IMR-90 (cell line): ENCODE measurements around the gene METTL1. TPM values are rescaled to one million over a fixed set of nuclear protein-coding genes. Genes with fewer than 3 reads are reported as not detected.

Source experiments
- ATAC-seq: fragments of 200-7000 bp; cut with Tn5 transposase; 2 replicates; pipeline ENCODE4 v1.9.1; 2020; ENCODE audit warnings: low read depth, mild to moderate bottlenecking, moderate library complexity
- BruUV-seq: library from RNA; stranded (reverse); fragments of 400-500 nt; replicated peaks from 2 replicates; lab custom pipeline; 2021; lab: Mats Ljungman, UMichigan
- CTCF ChIA-PET: fragments of 300-600 bp; formaldehyde crosslinking; extraction: SDS; loops from one replicate; lab custom pipeline; 2021; ENCODE audit warnings: antibody characterized with exemption; lab: Yijun Ruan, JAX
- POLR2A ChIA-PET: fragments of 300-600 bp; sonication (Branson Sonifier 250); formaldehyde crosslinking; loops from one replicate; lab custom pipeline; 2022; ENCODE audit warnings: antibody characterized with exemption; ENCODE audit not compliant: unreplicated experiment; lab: Charles Lee
- DNase-seq: peaks from one replicate; pipeline ENCODE4 v3.0.0; 2013
- H2AFZ ChIP-seq: replicated peaks from 2 replicates; pipeline ENCODE3; 2013; ENCODE audit warnings: low read length, mild to moderate bottlenecking; ENCODE audit not compliant: poor library complexity
- H2AK5ac ChIP-seq: 2 replicates; pipeline ENCODE4 v1.6.1; 2013; ENCODE audit warnings: low read depth, low read length, inconsistent platforms
- H2AK9ac ChIP-seq: replicated peaks from 2 replicates; pipeline ENCODE3; 2013; ENCODE audit warnings: mild to moderate bottlenecking, low read depth, low read length, moderate library complexity; ENCODE audit not compliant: poor library complexity
- H2BK120ac ChIP-seq: 2 replicates; pipeline ENCODE4 v1.6.1; 2013; ENCODE audit warnings: low read depth, low read length, inconsistent platforms
- H2BK15ac ChIP-seq: 3 replicates; pipeline ENCODE4 v1.6.1; 2013; ENCODE audit warnings: low read depth, low read length, inconsistent platforms
- H2BK20ac ChIP-seq: 2 replicates; pipeline ENCODE4 v1.6.1; 2013; ENCODE audit warnings: low read depth, mild to moderate bottlenecking, inconsistent platforms, low read length, moderate library complexity
- H2BK5ac ChIP-seq: 2 replicates; pipeline ENCODE4 v1.6.1; 2013; ENCODE audit warnings: mild to moderate bottlenecking, low read depth, low read length, inconsistent platforms; ENCODE audit not compliant: poor library complexity, severe bottlenecking
- H3K14ac ChIP-seq: replicated peaks from 2 replicates; pipeline ENCODE4 v1.6.1; 2013; ENCODE audit warnings: low read depth, low read length, inconsistent platforms
- H3K18ac ChIP-seq: 2 replicates; pipeline ENCODE4 v1.6.1; 2013; ENCODE audit warnings: low read depth, low read length, control low read depth
- H3K23ac ChIP-seq: 2 replicates; pipeline ENCODE4 v1.6.1; 2013; ENCODE audit warnings: low read depth, low read length, inconsistent platforms
- H3K27ac ChIP-seq: 2 replicates; pipeline ENCODE4 v1.5.1; 2013; ENCODE audit warnings: mild to moderate bottlenecking, control low read depth, low read length; ENCODE audit not compliant: insufficient read depth
- H3K27me3 ChIP-seq: 2 replicates; pipeline ENCODE4 v1.6.1; 2013; ENCODE audit warnings: low read length; ENCODE audit not compliant: control insufficient read depth, insufficient read depth
- H3K36me3 ChIP-seq: 2 replicates; pipeline ENCODE4 v1.6.1; 2013; ENCODE audit warnings: low read length, mixed read lengths; ENCODE audit not compliant: control insufficient read depth, insufficient read depth
- H3K4ac ChIP-seq: 2 replicates; pipeline ENCODE4 v1.6.1; 2013; ENCODE audit warnings: low read depth, low read length, inconsistent platforms
- H3K4me1 ChIP-seq: 2 replicates; pipeline ENCODE4 v1.6.1; 2013; ENCODE audit warnings: low read length, mixed read lengths; ENCODE audit not compliant: control insufficient read depth, insufficient read depth
- H3K4me2 ChIP-seq: 2 replicates; pipeline ENCODE4 v1.6.1; 2013; ENCODE audit warnings: low read depth, mild to moderate bottlenecking, control low read depth, low read length, moderate library complexity
- H3K4me3 ChIP-seq: 2 replicates; pipeline ENCODE4 v1.5.1; 2013; ENCODE audit warnings: low read depth, mild to moderate bottlenecking, control low read depth, low read length, moderate library complexity; ENCODE audit not compliant: insufficient read depth
- H3K56ac ChIP-seq: 2 replicates; pipeline ENCODE4 v1.6.1; 2013; ENCODE audit warnings: low read length, inconsistent platforms; ENCODE audit not compliant: insufficient read depth; ENCODE audit errors: extremely low read depth
- H3K79me1 ChIP-seq, 2 experiments: 2 replicates each; pipeline ENCODE4 v1.6.1; 2013; ENCODE audit warnings: low read length in 2 of 2, inconsistent platforms in 1 of 2, low read depth in 1 of 2
- H3K9ac ChIP-seq: 2 replicates; pipeline ENCODE4 v1.6.1; 2013; ENCODE audit warnings: low read depth, low read length, control low read depth
- H3K9me1 ChIP-seq: 2 replicates; pipeline ENCODE4 v1.6.1; 2013; ENCODE audit warnings: low read length, inconsistent platforms; ENCODE audit not compliant: insufficient read depth
- H3K9me3 ChIP-seq: 2 replicates; pipeline ENCODE4 v1.6.1; 2013; ENCODE audit warnings: low read length; ENCODE audit not compliant: control insufficient read depth, insufficient read depth
- H4K20me1 ChIP-seq: 2 replicates; pipeline ENCODE4 v1.6.1; 2013; ENCODE audit warnings: low read length, inconsistent platforms; ENCODE audit not compliant: insufficient read depth
- H4K5ac ChIP-seq: 2 replicates; pipeline ENCODE4 v1.6.1; 2013; ENCODE audit warnings: mild to moderate bottlenecking, low read depth, low read length, control low read depth
- H4K8ac ChIP-seq, 2 experiments: 2 replicates each; pipeline ENCODE4 v1.6.1; 2013; ENCODE audit warnings: low read depth in 2 of 2, low read length in 2 of 2, control low read depth in 1 of 2, inconsistent platforms in 1 of 2
- H4K91ac ChIP-seq: 2 replicates; pipeline ENCODE4 v1.6.1; 2013; ENCODE audit warnings: low read depth, low read length, inconsistent platforms; ENCODE audit not compliant: insufficient read depth
- BHLHE40 ChIP-seq: fragments of 150-350 bp; IDR thresholded peaks from 2 replicates; pipeline ENCODE4 v1.6.1; 2016; ENCODE audit warnings: mild to moderate bottlenecking, low read depth, low read length
- CHD1 ChIP-seq: IDR thresholded peaks from 2 replicates; pipeline ENCODE4 v1.6.1; 2012; ENCODE audit warnings: low read depth, low read length, improper control_type of control experiment
- CTCF ChIP-seq: conservative IDR thresholded peaks from 2 replicates; pipeline ENCODE4 v1.5.1; 2012; ENCODE audit warnings: mild to moderate bottlenecking, low read depth, low read length, improper control_type of control experiment
- ELK1 ChIP-seq: fragments of 150-350 bp; IDR thresholded peaks from 2 replicates; pipeline ENCODE4 v1.6.1; 2016; ENCODE audit warnings: low read depth, mild to moderate bottlenecking, low read length, moderate library complexity, borderline replicate concordance
- MAFK ChIP-seq: IDR thresholded peaks from 2 replicates; pipeline ENCODE4 v1.6.1; 2012; ENCODE audit warnings: low read depth, low read length, improper control_type of control experiment
- MAZ ChIP-seq: IDR thresholded peaks from 2 replicates; pipeline ENCODE4 v1.6.1; 2012; ENCODE audit warnings: low read depth, mild to moderate bottlenecking, low read length, improper control_type of control experiment, moderate library complexity, borderline replicate concordance
- MXI1 ChIP-seq: IDR thresholded peaks from 2 replicates; pipeline ENCODE4 v1.6.1; 2012; ENCODE audit warnings: low read depth, mild to moderate bottlenecking, low read length, moderate library complexity, borderline replicate concordance
- NFE2L2 ChIP-seq: fragments of 150-350 bp; IDR thresholded peaks from 2 replicates; pipeline ENCODE4 v1.6.1; 2016; ENCODE audit warnings: low read depth, mild to moderate bottlenecking, low read length
- RFX5 ChIP-seq: IDR thresholded peaks from 2 replicates; pipeline ENCODE4 v1.8.0; 2012; ENCODE audit warnings: low read depth, mild to moderate bottlenecking, low read length, moderate library complexity
- SMC3 ChIP-seq: fragments of 150-350 bp; IDR thresholded peaks from 2 replicates; pipeline ENCODE4 v1.6.1; 2016; ENCODE audit warnings: low read depth, mild to moderate bottlenecking, antibody characterized with exemption, low read length, moderate library complexity
- WGBS, 2 experiments: methylation state at CpG; one replicate each; pipeline versions ENCODE4 v1.1.5 to v1.1.7; 2013; ENCODE audit warnings: missing lambda C conversion rate in 2 of 2; ENCODE audit not compliant: insufficient read length in 1 of 2; ENCODE audit errors: extremely low coverage in 2 of 2; 5-methylcytosine and 5-hydroxymethylcytosine counted together
- dilution Hi-C: fragments of 300-500 bp; cut with HindIII; formaldehyde crosslinking; loops from one replicate; pipeline ENCODE4 v1.14.3; 2018; ENCODE audit warnings: low sequenced_read_pairs; ENCODE audit not compliant: unreplicated experiment
- in situ Hi-C: fragments of 300-500 bp; cut with MboI; formaldehyde crosslinking; loops from 3 replicates; pipeline ENCODE4 v1.14.3; 2019; ENCODE audit warnings: low sequenced_read_pairs, inconsistent platforms, mixed read lengths
- intact Hi-C: fragments of 100-400 bp; cut with micrococcal nuclease; formaldehyde crosslinking; loops from 2 replicates; pipeline ENCODE4 v1.10.0; 2022
- polyA plus RNA-seq, 3 experiments: library from polyadenylated mRNA; depleted of rRNA; stranded (reverse); fragments of >200 nt; gene quantifications; 2 replicates each; pipeline ENCODE4 v1.2.3, GENCODE V29; 2012; ENCODE audit warnings: low replicate concordance in 1 of 3
- total RNA-seq: library from RNA; depleted of rRNA; stranded (reverse); fragments of >200 nt; gene quantifications from 2 replicates; pipeline ENCODE4 v1.2.3, GENCODE V29; 2012

The METTL1 gene
- total and polyA plus RNA-seq, 2 of the 4 experiments (the other 2 are of a cell fraction) = 12.4 to 27.5 TPM

GRCh38 chr12:57758552-57759359 lies 13.1 kb downstream of the METTL1 start:
- intact Hi-C loops = no loop called here
- Histone ChIP-seq H2BK120ac (no peak overlapping the region), H3K4me1 (peaks cover 3% of the 10 kb centered on the region; the same call in 1 of the 2 replicates), H3K36me3 (peaks cover 9% of the 10 kb centered on the region), H4K8ac (no peak overlapping the region), H3K4me3 (no peak overlapping the region), H2AK9ac (no peak overlapping the region), H3K56ac (no peak overlapping the region), H3K18ac (no peak overlapping the region), H3K9ac (no peak overlapping the region), H3K9me1 (peaks cover 4% of the 10 kb centered on the region; the same call in 1 of the 2 replicates), H4K20me1 (no peaks in the 10 kb centered on the region; the same call in 1 of the 2 replicates), H3K14ac (no peak overlapping the region), H2AFZ (no peak overlapping the region), H4K91ac (no peak overlapping the region), H3K23ac (no peak overlapping the region), H2BK15ac (no peak overlapping the region), H3K4ac (no peak overlapping the region), H2AK5ac (no peak overlapping the region), H3K9me3 (no peaks in the 10 kb centered on the region), H2BK20ac (no peak overlapping the region), H3K79me1 (no peaks in the 10 kb centered on the region), H2BK5ac (no peak overlapping the region), H3K27ac (no peak overlapping the region), H3K4me2 (no peak overlapping the region), H4K5ac (no peak overlapping the region), H3K27me3 (peaks cover 19% of the 10 kb centered on the region)
- no peak for DNase-seq
- BruUV-seq = no TSS peak
- in situ Hi-C loops = no loop called here
- CTCF ChIA-PET = no interaction called here
- WGBS, 2 experiments = 92% methylated on average over 14 of the region's 25 CpGs; no CpG with 5 or more reads in 1 of the 2 experiments
- ATAC-seq = no peak
- POLR2A ChIA-PET = no interaction called here
- no peak for TF ChIP-seq BHLHE40
- TF ChIP-seq CHD1 = no peak
- no peak for TF ChIP-seq SMC3
- no peak for TF ChIP-seq RFX5
- no peak for TF ChIP-seq ELK1
- TF ChIP-seq MAFK = no peak
- no peak for TF ChIP-seq NFE2L2
- TF ChIP-seq MXI1 = no peak
- TF ChIP-seq MAZ = no peak
- TF ChIP-seq CTCF = no peak
- dilution Hi-C loops = no loop called here
